Measurements from ENCODE around the gene TBC1D16.

TBC1D16 gene

GRCh38 chr17:80034791-80035686 is 633 bp downstream of the TBC1D16 start:
- 3% methylated on average over 55 of the region's 55 CpGs for WGBS, 2 experiments
- no peak overlapping the region for H3K27ac ChIP-seq (ENCODE audit: insufficient read depth, low read depth, low read length, poor library complexity, severe bottlenecking)
- H3K27me3 ChIP-seq (ENCODE audit: control insufficient read depth, insufficient read depth, low read length, poor library complexity, severe bottlenecking): peaks cover 10% of the 10 kb centered on the region
- H3K36me3 ChIP-seq (ENCODE audit: control insufficient read depth, insufficient read depth, low read length): no peaks in the 10 kb centered on the region
- peak overlapping the region; percentile 93 for H3K4me3 ChIP-seq (ENCODE audit: insufficient read depth, low read depth, low read length)
- peaks cover 9% of the 10 kb centered on the region for H3K4me1 ChIP-seq (ENCODE audit: control insufficient read depth, insufficient read depth, low read length)
- H3K9me3 ChIP-seq (ENCODE audit: control insufficient read depth, low read length): no peaks in the 10 kb centered on the region

DNA sequence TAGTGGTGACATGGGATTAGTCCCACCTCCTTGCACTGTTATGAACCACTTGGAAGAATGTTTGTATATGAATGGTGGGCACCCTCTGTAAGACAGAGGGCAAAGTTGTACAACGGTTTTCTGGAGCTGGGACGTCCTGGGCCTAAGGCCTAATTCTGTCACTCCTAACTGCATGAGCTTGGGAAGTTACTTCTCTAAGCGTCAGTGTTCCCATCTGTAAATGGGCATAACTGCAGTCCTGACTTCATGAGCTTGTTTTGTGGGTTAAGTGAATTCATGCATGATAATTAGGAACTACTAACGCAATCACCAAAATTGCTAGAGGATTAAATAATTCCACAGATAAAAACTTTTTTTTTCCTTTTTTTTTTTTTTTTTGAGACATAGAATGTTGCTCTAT is 1.8 kb downstream of the TBC1D16 start:
- Histone ChIP-seq H3K36me3 (ENCODE audit: control insufficient read depth, insufficient read depth, low read length) (no peaks in the 10 kb centered on the region), H3K4me3 (ENCODE audit: insufficient read depth, low read depth, low read length) (no peak overlapping the region), H3K4me1 (ENCODE audit: control insufficient read depth, insufficient read depth, low read length) (peaks cover 9% of the 10 kb centered on the region), H3K27ac (ENCODE audit: insufficient read depth, low read depth, low read length, poor library complexity, severe bottlenecking) (no peak overlapping the region), H3K27me3 (ENCODE audit: control insufficient read depth, insufficient read depth, low read length, poor library complexity, severe bottlenecking) (peaks cover 10% of the 10 kb centered on the region), H3K9me3 (ENCODE audit: control insufficient read depth, low read length) (no peaks in the 10 kb centered on the region)
- WGBS, 2 experiments: 95 to 96% methylated on average over 4 of the region's 4 CpGs

- 96 to 97% methylated on average over 8 to 9 of the region's 9 CpGs for WGBS, 2 experiments
- H3K4me3 ChIP-seq (ENCODE audit: insufficient read depth, low read depth, low read length): no peak overlapping the region
Observed at GRCh38 chr17:80032614-80033171, 3.0 kb downstream of the TBC1D16 start.

DNA sequence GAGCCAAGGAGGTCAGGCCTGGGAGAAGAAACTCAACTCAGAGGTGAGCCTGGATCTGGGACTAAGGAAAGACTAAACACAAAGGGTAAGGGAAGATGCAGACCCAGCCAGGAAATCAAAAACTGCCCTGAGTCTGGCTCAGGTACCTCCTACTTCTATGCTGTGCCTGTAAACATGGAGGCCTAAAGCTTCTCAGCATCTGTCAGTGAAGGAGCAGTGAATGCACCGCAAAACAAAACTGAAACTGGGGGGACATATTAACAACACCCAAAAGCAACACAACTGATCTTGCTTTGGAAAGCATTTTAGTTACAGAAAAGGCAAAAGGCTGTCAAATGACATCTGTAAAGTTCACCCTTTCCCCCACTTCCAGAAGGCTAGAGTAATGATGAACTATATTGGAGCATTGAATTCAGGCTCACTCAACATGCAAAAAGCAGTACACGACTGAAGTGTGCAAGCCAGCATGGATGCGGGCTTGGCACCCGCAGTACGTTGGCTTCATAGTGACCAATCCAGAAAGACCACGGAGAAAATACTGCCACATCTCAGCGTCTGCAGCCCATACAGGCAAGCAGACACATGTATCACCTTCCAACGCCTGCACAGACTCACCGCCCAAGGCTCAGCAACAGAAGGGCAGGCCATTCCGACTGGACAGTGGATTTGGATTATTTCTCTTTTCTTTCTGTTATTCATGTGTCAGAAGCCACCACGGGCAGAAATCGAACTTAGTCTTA is 3.8 kb downstream of the TBC1D16 start:
- H3K9me3 ChIP-seq (ENCODE audit: control insufficient read depth, low read length): no peaks in the 10 kb centered on the region
- no peaks in the 10 kb centered on the region for H3K36me3 ChIP-seq (ENCODE audit: control insufficient read depth, insufficient read depth, low read length)
- 94 to 95% methylated on average over 12 of the region's 12 CpGs for WGBS, 2 experiments
- H3K4me1 ChIP-seq (ENCODE audit: control insufficient read depth, insufficient read depth, low read length): peaks cover 9% of the 10 kb centered on the region
- H3K4me3 ChIP-seq (ENCODE audit: insufficient read depth, low read depth, low read length): no peak overlapping the region
- peaks cover 10% of the 10 kb centered on the region for H3K27me3 ChIP-seq (ENCODE audit: control insufficient read depth, insufficient read depth, low read length, poor library complexity, severe bottlenecking)
- no peak overlapping the region for H3K27ac ChIP-seq (ENCODE audit: insufficient read depth, low read depth, low read length, poor library complexity, severe bottlenecking)

More at GRCh38 chr17:80032614-80033171, 3.0 kb downstream of the TBC1D16 start:
- no peaks in the 10 kb centered on the region for H3K9me3 ChIP-seq (ENCODE audit: control insufficient read depth, low read length)
- no peak overlapping the region for H3K27ac ChIP-seq (ENCODE audit: insufficient read depth, low read depth, low read length, poor library complexity, severe bottlenecking)
- H3K36me3 ChIP-seq (ENCODE audit: control insufficient read depth, insufficient read depth, low read length): no peaks in the 10 kb centered on the region
- peaks cover 10% of the 10 kb centered on the region for H3K27me3 ChIP-seq (ENCODE audit: control insufficient read depth, insufficient read depth, low read length, poor library complexity, severe bottlenecking)
- H3K4me1 ChIP-seq (ENCODE audit: control insufficient read depth, insufficient read depth, low read length): peaks cover 9% of the 10 kb centered on the region

DNA sequence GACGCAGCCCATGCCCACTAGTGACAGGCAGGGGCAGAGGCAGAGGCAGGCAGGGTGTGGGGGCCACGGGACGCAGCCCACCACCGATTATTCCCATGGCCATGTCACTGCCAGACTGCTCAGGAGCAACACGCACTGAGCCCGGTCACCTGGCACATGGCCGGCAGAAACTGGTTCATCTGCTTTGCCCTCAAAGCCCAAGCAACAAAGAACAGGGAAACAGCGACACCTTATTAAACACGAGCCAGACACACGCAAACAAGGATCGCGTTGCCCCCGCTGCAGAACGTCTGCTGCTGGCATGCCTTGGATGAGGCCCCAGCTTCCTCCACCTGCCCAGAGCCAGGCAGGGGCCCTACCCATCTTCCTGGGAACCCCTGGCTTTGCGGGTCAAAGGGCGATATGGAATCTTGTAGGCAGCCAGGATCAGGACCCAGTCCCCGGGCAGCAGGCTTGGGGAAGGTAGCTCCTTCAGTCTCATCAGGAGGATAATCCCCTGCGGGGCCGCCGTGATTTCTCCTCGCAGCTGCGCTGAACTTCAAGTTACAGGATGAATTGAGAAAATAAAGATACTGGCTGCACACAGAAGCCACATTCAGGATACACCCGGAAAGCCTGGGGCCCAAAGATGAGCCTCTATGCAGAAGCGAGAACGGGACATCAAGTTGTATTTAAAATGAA is 4.8 kb downstream of the TBC1D16 start:
- Histone ChIP-seq H3K27ac (ENCODE audit: insufficient read depth, low read depth, low read length, poor library complexity, severe bottlenecking) (no peak overlapping the region), H3K27me3 (ENCODE audit: control insufficient read depth, insufficient read depth, low read length, poor library complexity, severe bottlenecking) (peaks cover 10% of the 10 kb centered on the region), H3K36me3 (ENCODE audit: control insufficient read depth, insufficient read depth, low read length) (no peaks in the 10 kb centered on the region), H3K4me1 (ENCODE audit: control insufficient read depth, insufficient read depth, low read length) (peaks cover 9% of the 10 kb centered on the region), H3K4me3 (ENCODE audit: insufficient read depth, low read depth, low read length) (no peak overlapping the region), H3K9me3 (ENCODE audit: control insufficient read depth, low read length) (no peaks in the 10 kb centered on the region)
- WGBS, 2 experiments: 91 to 94% methylated on average over 25 of the region's 25 CpGs

DNA sequence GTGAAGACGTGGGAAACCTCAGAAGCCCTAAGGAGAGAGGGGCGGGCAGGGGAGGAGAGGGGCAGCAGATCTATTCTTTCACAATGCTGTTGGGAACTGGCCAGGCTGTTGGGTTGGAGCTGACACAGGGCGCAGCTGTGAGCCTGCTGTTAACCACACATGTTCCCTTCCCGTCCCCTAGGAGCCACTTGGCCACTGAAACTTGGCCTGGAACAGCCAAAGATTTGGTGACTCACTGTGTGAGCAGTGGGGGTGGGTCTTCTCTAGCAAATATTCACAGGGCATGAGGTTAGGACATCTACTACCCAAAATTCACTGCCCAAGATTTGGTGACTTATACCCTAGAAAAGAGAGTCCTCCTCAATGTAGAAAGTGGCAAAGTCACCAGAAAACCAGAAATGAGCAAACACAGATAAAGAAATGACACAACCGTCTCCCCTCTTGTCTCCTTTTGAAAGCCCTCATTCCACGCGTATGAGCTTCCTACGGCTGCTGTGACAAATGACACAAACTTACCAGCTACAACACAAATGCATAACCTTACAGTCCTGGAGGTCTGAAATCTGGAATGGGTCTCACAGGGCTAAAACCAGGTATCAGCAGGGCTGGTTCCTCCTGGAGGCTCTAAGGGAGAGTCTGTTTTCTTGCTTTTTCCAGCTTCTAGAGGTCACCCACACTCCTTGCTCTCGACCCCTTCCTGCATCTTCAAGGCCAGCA is 6.3 kb downstream of the TBC1D16 start:
- no peaks in the 10 kb centered on the region for H3K9me3 ChIP-seq (ENCODE audit: control insufficient read depth, low read length)
- peaks cover 3% of the 10 kb centered on the region for H3K4me1 ChIP-seq (ENCODE audit: control insufficient read depth, insufficient read depth, low read length)
- H3K27me3 ChIP-seq (ENCODE audit: control insufficient read depth, insufficient read depth, low read length, poor library complexity, severe bottlenecking): peaks cover under 1% of the 10 kb centered on the region
- 77 to 83% methylated on average over 9 of the region's 9 CpGs for WGBS, 2 experiments
- no peaks in the 10 kb centered on the region for H3K36me3 ChIP-seq (ENCODE audit: control insufficient read depth, insufficient read depth, low read length)
- no peak overlapping the region for H3K27ac ChIP-seq (ENCODE audit: insufficient read depth, low read depth, low read length, poor library complexity, severe bottlenecking)
- H3K4me3 ChIP-seq (ENCODE audit: insufficient read depth, low read depth, low read length): no peak overlapping the region

DNA sequence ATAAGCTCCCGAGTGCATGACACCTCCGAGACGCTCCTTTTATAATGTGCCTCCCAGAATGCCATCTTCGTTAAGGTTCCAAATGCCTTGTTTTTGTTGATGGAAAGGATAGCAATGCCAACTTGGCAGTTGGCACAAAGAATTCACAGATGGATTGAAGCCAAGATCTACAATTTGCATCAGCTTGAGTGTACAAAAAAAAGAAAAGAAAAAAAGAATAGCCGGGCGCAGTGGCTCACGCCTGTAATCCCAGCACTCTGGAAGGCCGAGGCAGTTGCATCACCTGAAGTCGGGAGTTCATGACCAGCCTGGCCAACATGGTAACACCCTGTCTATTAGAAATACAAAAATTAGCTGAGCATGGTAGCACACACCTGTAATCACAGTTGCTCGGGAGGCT is 7.6 kb downstream of the TBC1D16 start:
- Histone ChIP-seq H3K27ac (ENCODE audit: insufficient read depth, low read depth, low read length, poor library complexity, severe bottlenecking) (no peak overlapping the region), H3K4me3 (ENCODE audit: insufficient read depth, low read depth, low read length) (no peak overlapping the region)
- 94 to 96% methylated on average over 10 of the region's 10 CpGs for WGBS, 2 experiments

DNA sequence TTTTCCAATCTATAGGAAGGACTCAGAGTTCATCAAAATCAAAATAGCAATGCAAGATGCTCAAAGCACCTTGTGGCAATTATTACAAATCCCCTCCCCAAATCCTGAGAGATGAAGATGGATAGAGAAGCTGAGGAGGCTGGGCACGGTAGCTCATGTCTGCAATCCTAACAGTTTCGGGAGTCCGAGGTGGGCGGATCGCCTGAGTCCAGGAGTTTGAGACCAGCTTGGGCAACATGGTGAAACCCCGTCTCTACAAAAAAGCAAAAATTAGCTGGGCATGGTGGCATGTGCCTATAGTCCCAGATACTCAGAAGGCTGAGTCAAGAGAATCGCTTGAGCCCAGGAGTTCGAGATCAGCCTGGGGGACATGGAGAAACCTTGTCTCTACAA is 8.6 kb downstream of the TBC1D16 start:
- no peaks in the 10 kb centered on the region for H3K27me3 ChIP-seq (ENCODE audit: control insufficient read depth, insufficient read depth, low read length, poor library complexity, severe bottlenecking)
- 92% methylated on average over 8 of the region's 8 CpGs for WGBS, 2 experiments
- H3K4me1 ChIP-seq (ENCODE audit: control insufficient read depth, insufficient read depth, low read length): peaks cover 3% of the 10 kb centered on the region

More for the DNA sequence above, 7.6 kb downstream of the TBC1D16 start:
- Histone ChIP-seq H3K4me1 (ENCODE audit: control insufficient read depth, insufficient read depth, low read length) (peaks cover 3% of the 10 kb centered on the region), H3K9me3 (ENCODE audit: control insufficient read depth, low read length) (no peaks in the 10 kb centered on the region), H3K36me3 (ENCODE audit: control insufficient read depth, insufficient read depth, low read length) (no peaks in the 10 kb centered on the region), H3K27me3 (ENCODE audit: control insufficient read depth, insufficient read depth, low read length, poor library complexity, severe bottlenecking) (no peaks in the 10 kb centered on the region)

GRCh38 chr17:80026359-80027042 is 9.2 kb downstream of the TBC1D16 start:
- no peaks in the 10 kb centered on the region for H3K9me3 ChIP-seq (ENCODE audit: control insufficient read depth, low read length)
- H3K27me3 ChIP-seq (ENCODE audit: control insufficient read depth, insufficient read depth, low read length, poor library complexity, severe bottlenecking): no peaks in the 10 kb centered on the region
- no peak overlapping the region for H3K27ac ChIP-seq (ENCODE audit: insufficient read depth, low read depth, low read length, poor library complexity, severe bottlenecking)
- WGBS, 2 experiments: 84 to 85% methylated on average over 10 of the region's 10 CpGs
- H3K36me3 ChIP-seq (ENCODE audit: control insufficient read depth, insufficient read depth, low read length): no peaks in the 10 kb centered on the region
- peaks cover 3% of the 10 kb centered on the region for H3K4me1 ChIP-seq (ENCODE audit: control insufficient read depth, insufficient read depth, low read length)
- H3K4me3 ChIP-seq (ENCODE audit: insufficient read depth, low read depth, low read length): no peak overlapping the region

More for the DNA sequence above, 8.6 kb downstream of the TBC1D16 start:
- no peak overlapping the region for H3K27ac ChIP-seq (ENCODE audit: insufficient read depth, low read depth, low read length, poor library complexity, severe bottlenecking)
- no peaks in the 10 kb centered on the region for H3K36me3 ChIP-seq (ENCODE audit: control insufficient read depth, insufficient read depth, low read length)
- no peaks in the 10 kb centered on the region for H3K9me3 ChIP-seq (ENCODE audit: control insufficient read depth, low read length)
- H3K4me3 ChIP-seq (ENCODE audit: insufficient read depth, low read depth, low read length): no peak overlapping the region
